ENCODE data around the gene FBXL15.
"Not testable (repeated sequence)": the region's sequence is repeated elsewhere in the genome, so short reads cannot be mapped to it uniquely, and the experiment has no call there.

DNA sequence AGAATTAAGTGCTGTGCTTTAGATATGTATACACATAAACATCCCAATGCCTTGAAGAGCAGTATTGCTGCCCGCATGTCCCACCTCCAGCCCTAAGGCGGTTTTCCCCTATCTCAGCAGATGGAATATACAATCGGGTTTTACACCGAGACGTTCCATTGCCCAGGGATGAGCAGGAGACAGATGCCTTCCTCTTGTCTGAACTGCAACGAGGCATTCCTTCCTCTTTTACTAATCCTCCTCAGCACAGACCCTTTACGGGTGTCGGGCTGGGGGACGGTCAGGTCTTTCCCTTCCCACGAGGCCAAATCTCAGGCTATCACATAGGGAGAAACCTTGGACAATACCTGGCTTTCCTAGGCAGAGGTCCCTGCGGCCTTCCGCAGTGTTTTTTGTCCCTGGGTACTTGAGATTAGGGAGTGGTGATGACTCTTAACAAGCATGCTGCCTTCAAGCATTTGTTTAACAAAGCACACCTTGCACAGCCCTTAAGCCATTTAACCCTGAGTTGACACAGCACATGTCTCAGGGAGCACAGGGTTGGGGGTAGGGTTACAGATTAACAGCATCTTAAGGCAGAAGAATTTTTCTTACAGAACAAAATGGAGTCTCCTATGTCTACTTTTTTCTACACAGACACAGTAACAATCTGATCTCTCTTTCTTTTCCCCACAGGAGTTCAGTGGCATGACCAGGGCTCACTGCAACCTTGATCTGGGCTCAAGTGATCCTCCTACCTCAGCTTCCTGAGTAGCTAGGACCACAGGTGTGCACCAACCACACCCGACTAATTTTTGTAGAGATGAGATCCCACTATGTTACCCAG is 34.2 kb downstream of the FBXL15 start:
- TF ChIP-seq, protein P1, sequence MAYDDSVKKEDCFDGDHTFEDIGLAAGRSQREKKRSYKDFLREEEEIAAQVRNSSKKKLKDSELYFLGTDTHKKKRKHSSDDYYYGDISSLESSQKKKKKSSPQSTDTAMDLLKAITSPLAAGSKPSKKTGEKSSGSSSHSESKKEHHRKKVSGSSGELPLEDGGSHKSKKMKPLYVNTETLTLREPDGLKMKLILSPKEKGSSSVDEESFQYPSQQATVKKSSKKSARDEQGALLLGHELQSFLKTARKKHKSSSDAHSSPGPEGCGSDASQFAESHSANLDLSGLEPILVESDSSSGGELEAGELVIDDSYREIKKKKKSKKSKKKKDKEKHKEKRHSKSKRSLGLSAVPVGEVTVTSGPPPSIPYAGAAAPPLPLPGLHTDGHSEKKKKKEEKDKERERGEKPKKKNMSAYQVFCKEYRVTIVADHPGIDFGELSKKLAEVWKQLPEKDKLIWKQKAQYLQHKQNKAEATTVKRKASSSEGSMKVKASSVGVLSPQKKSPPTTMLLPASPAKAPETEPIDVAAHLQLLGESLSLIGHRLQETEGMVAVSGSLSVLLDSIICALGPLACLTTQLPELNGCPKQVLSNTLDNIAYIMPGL (CRISPR knock-in tag; IDR thresholded peaks at IDR 0.05): not testable (repeated sequence)
- TF ChIP-seq, protein P2, sequence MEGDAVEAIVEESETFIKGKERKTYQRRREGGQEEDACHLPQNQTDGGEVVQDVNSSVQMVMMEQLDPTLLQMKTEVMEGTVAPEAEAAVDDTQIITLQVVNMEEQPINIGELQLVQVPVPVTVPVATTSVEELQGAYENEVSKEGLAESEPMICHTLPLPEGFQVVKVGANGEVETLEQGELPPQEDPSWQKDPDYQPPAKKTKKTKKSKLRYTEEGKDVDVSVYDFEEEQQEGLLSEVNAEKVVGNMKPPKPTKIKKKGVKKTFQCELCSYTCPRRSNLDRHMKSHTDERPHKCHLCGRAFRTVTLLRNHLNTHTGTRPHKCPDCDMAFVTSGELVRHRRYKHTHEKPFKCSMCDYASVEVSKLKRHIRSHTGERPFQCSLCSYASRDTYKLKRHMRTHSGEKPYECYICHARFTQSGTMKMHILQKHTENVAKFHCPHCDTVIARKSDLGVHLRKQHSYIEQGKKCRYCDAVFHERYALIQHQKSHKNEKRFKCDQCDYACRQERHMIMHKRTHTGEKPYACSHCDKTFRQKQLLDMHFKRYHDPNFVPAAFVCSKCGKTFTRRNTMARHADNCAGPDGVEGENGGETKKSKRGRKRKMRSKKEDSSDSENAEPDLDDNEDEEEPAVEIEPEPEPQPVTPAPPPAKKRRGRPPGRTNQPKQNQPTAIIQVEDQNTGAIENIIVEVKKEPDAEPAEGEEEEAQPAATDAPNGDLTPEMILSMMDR (IDR thresholded peaks at IDR 0.05): not testable (repeated sequence)
- not testable (repeated sequence) for TF ChIP-seq NFYB (CRISPR knock-in tag; conservative IDR thresholded peaks at IDR 0.05; ENCODE audit: low read depth); ZNF396 (CRISPR knock-in tag; IDR thresholded peaks at IDR 0.05; ENCODE audit: borderline replicate concordance); JUN (CRISPR knock-in tag; IDR thresholded peaks at IDR 0.05)
- TF ChIP-seq, protein P3, sequence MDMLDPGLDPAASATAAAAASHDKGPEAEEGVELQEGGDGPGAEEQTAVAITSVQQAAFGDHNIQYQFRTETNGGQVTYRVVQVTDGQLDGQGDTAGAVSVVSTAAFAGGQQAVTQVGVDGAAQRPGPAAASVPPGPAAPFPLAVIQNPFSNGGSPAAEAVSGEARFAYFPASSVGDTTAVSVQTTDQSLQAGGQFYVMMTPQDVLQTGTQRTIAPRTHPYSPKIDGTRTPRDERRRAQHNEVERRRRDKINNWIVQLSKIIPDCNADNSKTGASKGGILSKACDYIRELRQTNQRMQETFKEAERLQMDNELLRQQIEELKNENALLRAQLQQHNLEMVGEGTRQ (CRISPR knock-in tag; IDR thresholded peaks at IDR 0.05): not testable (repeated sequence)

Data from WTC11 (cell line).